RWPE2 (cell line): Measurements from ENCODE around the gene MTARC1.

Experiments used
- ATAC-seq: fragments of 200-7000 bp; cut with Tn5 transposase; 3 replicates; pipeline ENCODE4 v1.9.1; 2021; ENCODE audit warnings: low read depth
- DNase-seq: peaks from one replicate; pipeline ENCODE4 v3.0.0-alpha.2; 2020; ENCODE audit warnings: low spot score
- H3K27ac ChIP-seq: fragments of 450-650 bp; 2 replicates; pipeline ENCODE4 v1.5.1; 2017; ENCODE audit warnings: mild to moderate bottlenecking; ENCODE audit not compliant: poor library complexity, severe bottlenecking
- H3K27me3 ChIP-seq: fragments of 250-450 bp; sonication (Bioruptor Pico); 2 replicates; pipeline ENCODE4 v1.5.1; 2021; ENCODE audit warnings: mild to moderate bottlenecking, moderate library complexity; ENCODE audit not compliant: insufficient read depth, poor library complexity, severe bottlenecking
- H3K36me3 ChIP-seq: fragments of 250-450 bp; sonication (Bioruptor Pico); 2 replicates; pipeline ENCODE4 v1.5.1; 2020; ENCODE audit warnings: low read depth, mild to moderate bottlenecking, moderate library complexity
- H3K4me1 ChIP-seq: fragments of 250-450 bp; sonication (Bioruptor Pico); 2 replicates; pipeline ENCODE4 v1.5.1; 2021; ENCODE audit warnings: mild to moderate bottlenecking, moderate library complexity; ENCODE audit not compliant: insufficient read depth, poor library complexity, severe bottlenecking
- H3K4me3 ChIP-seq: fragments of 250-450 bp; sonication (Bioruptor Pico); 2 replicates; pipeline ENCODE4 v1.5.1; 2021; ENCODE audit warnings: mild to moderate bottlenecking, moderate library complexity; ENCODE audit not compliant: severe bottlenecking
- H3K9me3 ChIP-seq: fragments of 250-450 bp; sonication (Bioruptor Pico); 2 replicates; pipeline ENCODE4 v1.5.1; 2021; ENCODE audit warnings: mild to moderate bottlenecking, moderate library complexity; ENCODE audit not compliant: severe bottlenecking
- CTCF ChIP-seq: fragments of 450-650 bp; IDR thresholded peaks from one replicate; pipeline ENCODE4 v1.5.1; 2017; ENCODE audit warnings: mild to moderate bottlenecking, moderate library complexity; ENCODE audit not compliant: poor library complexity, severe bottlenecking

The MTARC1 gene

GRCh38 chr1:220754212-220754917, 32.3 kb upstream of the MTARC1 start:
- no peaks in the 10 kb centered on the region for H3K9me3 ChIP-seq
- H3K4me1 ChIP-seq: no peaks in the 10 kb centered on the region
- no peaks in the 10 kb centered on the region for H3K36me3 ChIP-seq
- H3K27me3 ChIP-seq: no peaks in the 10 kb centered on the region
- no peak for TF ChIP-seq CTCF
- H3K4me3 ChIP-seq: no peak overlapping the region
- DNase-seq (no peak), ATAC-seq (no peak)
- no peak overlapping the region for H3K27ac ChIP-seq

- Histone ChIP-seq H3K4me3 (no peak overlapping the region), H3K27me3 (no peaks in the 10 kb centered on the region), H3K27ac (no peak overlapping the region), H3K4me1 (no peaks in the 10 kb centered on the region), H3K9me3 (no peaks in the 10 kb centered on the region), H3K36me3 (no peaks in the 10 kb centered on the region)
- no peak for TF ChIP-seq CTCF
- ATAC-seq (no peak), DNase-seq (no peak)
Observed at GRCh38 chr1:220754918-220755295, 31.8 kb upstream of the MTARC1 start.

- TF ChIP-seq CTCF: no peak
- DNase-seq (no peak), ATAC-seq (no peak)
- Histone ChIP-seq H3K9me3 (no peaks in the 10 kb centered on the region), H3K27me3 (no peaks in the 10 kb centered on the region), H3K4me3 (no peak overlapping the region), H3K4me1 (no peaks in the 10 kb centered on the region), H3K36me3 (no peaks in the 10 kb centered on the region), H3K27ac (no peak overlapping the region)
Observed at GRCh38 chr1:220755309-220755708, 31.4 kb upstream of the MTARC1 start.

- ATAC-seq (no peak), DNase-seq (no peak)
- Histone ChIP-seq H3K27ac (no peak overlapping the region), H3K9me3 (no peaks in the 10 kb centered on the region), H3K36me3 (no peaks in the 10 kb centered on the region), H3K4me3 (no peak overlapping the region), H3K4me1 (no peaks in the 10 kb centered on the region), H3K27me3 (no peaks in the 10 kb centered on the region)
- TF ChIP-seq CTCF: no peak
Observed at GRCh38 chr1:220757441-220757840, 29.3 kb upstream of the MTARC1 start.

GRCh38 chr1:220759147-220759546, 27.6 kb upstream of the MTARC1 start:
- ATAC-seq: no peak
- Histone ChIP-seq H3K27ac (no peak overlapping the region), H3K4me1 (no peaks in the 10 kb centered on the region), H3K9me3 (no peaks in the 10 kb centered on the region), H3K36me3 (no peaks in the 10 kb centered on the region), H3K4me3 (no peak overlapping the region), H3K27me3 (no peaks in the 10 kb centered on the region)
- DNase-seq: no peak
- TF ChIP-seq CTCF: no peak
